Muscle layer of duodenum (tissue), 2 donors: ENCODE measurements around the gene TAS2R50.
"Not testable (repeated sequence)": the region's sequence is repeated elsewhere in the genome, so short reads cannot be mapped to it uniquely, and the experiment has no call there.

Experiments
- H3K27ac ChIP-seq: one replicate; pipeline ENCODE4 v1.7.0; 2013; ENCODE audit warnings: mild to moderate bottlenecking, low read length
- H3K27me3 ChIP-seq: one replicate; pipeline ENCODE4 v1.7.0; 2013; ENCODE audit warnings: low read depth, mild to moderate bottlenecking, control low read depth, low read length
- H3K36me3 ChIP-seq, 2 donors: one replicate each; pipeline ENCODE4 v1.7.0; 2013; ENCODE audit warnings: low read length in 2 of 2, control low read depth in 1 of 2, mild to moderate bottlenecking in 1 of 2; ENCODE audit not compliant: insufficient read depth in 2 of 2, control insufficient read depth in 1 of 2
- H3K4me1 ChIP-seq, 2 donors: one replicate each; pipeline ENCODE4 v1.7.0; 2013; ENCODE audit warnings: low read length in 2 of 2, mild to moderate bottlenecking in 2 of 2, control low read depth in 1 of 2, moderate library complexity in 1 of 2; ENCODE audit not compliant: insufficient read depth in 2 of 2, control insufficient read depth in 1 of 2
- H3K4me3 ChIP-seq, 2 donors: one replicate each; pipeline ENCODE4 v1.7.0; 2013; ENCODE audit warnings: low read length in 2 of 2, low read depth in 1 of 2, mild to moderate bottlenecking in 1 of 2
- H3K9me3 ChIP-seq, 2 donors: one replicate each; pipeline ENCODE4 v1.7.0; 2013; ENCODE audit warnings: low read length in 2 of 2, control low read depth in 1 of 2, mild to moderate bottlenecking in 1 of 2; ENCODE audit not compliant: control insufficient read depth in 1 of 2
- donor health status: healthy.

Gene TAS2R50, protein sequence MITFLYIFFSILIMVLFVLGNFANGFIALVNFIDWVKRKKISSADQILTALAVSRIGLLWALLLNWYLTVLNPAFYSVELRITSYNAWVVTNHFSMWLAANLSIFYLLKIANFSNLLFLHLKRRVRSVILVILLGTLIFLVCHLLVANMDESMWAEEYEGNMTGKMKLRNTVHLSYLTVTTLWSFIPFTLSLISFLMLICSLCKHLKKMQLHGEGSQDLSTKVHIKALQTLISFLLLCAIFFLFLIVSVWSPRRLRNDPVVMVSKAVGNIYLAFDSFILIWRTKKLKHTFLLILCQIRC

DNA sequence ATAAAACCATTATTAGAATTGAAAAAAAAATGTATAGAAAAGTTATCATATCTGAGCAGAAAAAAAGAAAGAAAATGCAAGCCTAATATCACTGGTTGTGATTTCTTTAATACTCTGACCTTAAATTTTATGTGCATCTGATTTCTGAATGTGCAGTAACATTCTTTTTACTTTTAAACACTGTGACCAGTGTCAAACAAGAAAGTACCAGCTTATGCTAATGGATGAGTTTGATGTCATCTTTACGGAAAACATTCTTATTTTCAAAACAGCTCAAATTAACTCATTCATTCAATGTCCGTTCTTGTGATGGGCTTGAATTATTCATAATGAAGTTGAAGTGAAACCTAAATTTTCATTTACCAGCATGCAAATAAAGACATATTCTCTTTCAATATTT, at the start of gene TAS2R50:
TSS of gene TAS2R50 (minus strand) at position 101 of the 400 bp plus-strand sequence. CDS start at position 49, 52 bp downstream.
- H3K36me3 ChIP-seq: no peaks in the 10 kb centered on the region
- H3K27me3 ChIP-seq: no peaks in the 10 kb centered on the region
- no peaks in the 10 kb centered on the region for H3K4me1 ChIP-seq
- H3K9me3 ChIP-seq: no peaks in the 10 kb centered on the region
- no peak within 1 kb of the TSS for H3K27ac ChIP-seq
- H3K4me3 ChIP-seq: no peak within 1 kb of the TSS

GRCh38 chr12:11033959-11034358, 47.2 kb upstream of the TAS2R50 start:
- not testable (repeated sequence) for H3K36me3 ChIP-seq, H3K9me3 ChIP-seq, H3K27me3 ChIP-seq, H3K27ac ChIP-seq, H3K4me1 ChIP-seq, H3K4me3 ChIP-seq

GRCh38 chr12:11031307-11031706, 44.6 kb upstream of the TAS2R50 start, which contains the start of gene TAS2R31:
TSS of gene TAS2R31 (minus strand) at chr12:11031407. CDS start at chr12:11031335, 72 bp downstream.
- Histone ChIP-seq H3K27ac (no peak within 1 kb of the TSS), H3K27me3 (no peaks in the 10 kb centered on the region), H3K4me3 (no peak within 1 kb of the TSS), H3K4me1 (no peaks in the 10 kb centered on the region), H3K9me3 (no peaks in the 10 kb centered on the region), H3K36me3 (no peaks in the 10 kb centered on the region)

GRCh38 chr12:11026118-11026517, 39.4 kb upstream of the TAS2R50 start:
- Histone ChIP-seq H3K27ac (no peak overlapping the region), H3K36me3 (peaks cover 4 to 7% of the 10 kb centered on the region in 2 donors), H3K9me3 (no peaks in the 10 kb centered on the region), H3K4me1 (no peaks in the 10 kb centered on the region), H3K27me3 (no peaks in the 10 kb centered on the region), H3K4me3 (no peak overlapping the region)

- Histone ChIP-seq H3K27me3 (no peaks in the 10 kb centered on the region), H3K36me3 (peaks cover 4 to 7% of the 10 kb centered on the region in 2 donors), H3K4me3 (no peak overlapping the region), H3K9me3 (no peaks in the 10 kb centered on the region), H3K4me1 (no peaks in the 10 kb centered on the region), H3K27ac (no peak overlapping the region)
Measured at GRCh38 chr12:11023387-11023786, 36.7 kb upstream of the TAS2R50 start.

- Histone ChIP-seq H3K4me1 (no peaks in the 10 kb centered on the region), H3K4me3 (no peak within 1 kb of the TSS), H3K9me3 (no peaks in the 10 kb centered on the region), H3K36me3 (peaks cover 4 to 7% of the 10 kb centered on the region in 2 donors), H3K27me3 (no peaks in the 10 kb centered on the region), H3K27ac (no peak within 1 kb of the TSS)
Measured at GRCh38 chr12:11022520-11022919, 35.8 kb upstream of the TAS2R50 start, which contains the start of gene TAS2R19. TSS of gene TAS2R19 (minus strand) at chr12:11022620. CDS start at chr12:11022571, 49 bp downstream.

- no peaks in the 10 kb centered on the region for H3K27me3 ChIP-seq
- no peaks in the 10 kb centered on the region for H3K4me1 ChIP-seq
- no peaks in the 10 kb centered on the region for H3K9me3 ChIP-seq
- H3K36me3 ChIP-seq: no peaks in the 10 kb centered on the region
- H3K4me3 ChIP-seq: no peak overlapping the region
- no peak overlapping the region for H3K27ac ChIP-seq
Measured at GRCh38 chr12:11016937-11017336, 30.2 kb upstream of the TAS2R50 start.

GRCh38 chr12:11015775-11016430, 29.2 kb upstream of the TAS2R50 start:
- Histone ChIP-seq H3K4me3 (no peak overlapping the region), H3K4me1 (no peaks in the 10 kb centered on the region), H3K9me3 (no peaks in the 10 kb centered on the region), H3K36me3 (no peaks in the 10 kb centered on the region), H3K27ac (no peak overlapping the region), H3K27me3 (no peaks in the 10 kb centered on the region)

GRCh38 chr12:11014234-11014633, 27.5 kb upstream of the TAS2R50 start:
- Histone ChIP-seq H3K4me1 (no peaks in the 10 kb centered on the region), H3K27me3 (no peaks in the 10 kb centered on the region), H3K36me3 (no peaks in the 10 kb centered on the region), H3K9me3 (no peaks in the 10 kb centered on the region), H3K4me3 (no peak overlapping the region), H3K27ac (no peak overlapping the region)

DNA sequence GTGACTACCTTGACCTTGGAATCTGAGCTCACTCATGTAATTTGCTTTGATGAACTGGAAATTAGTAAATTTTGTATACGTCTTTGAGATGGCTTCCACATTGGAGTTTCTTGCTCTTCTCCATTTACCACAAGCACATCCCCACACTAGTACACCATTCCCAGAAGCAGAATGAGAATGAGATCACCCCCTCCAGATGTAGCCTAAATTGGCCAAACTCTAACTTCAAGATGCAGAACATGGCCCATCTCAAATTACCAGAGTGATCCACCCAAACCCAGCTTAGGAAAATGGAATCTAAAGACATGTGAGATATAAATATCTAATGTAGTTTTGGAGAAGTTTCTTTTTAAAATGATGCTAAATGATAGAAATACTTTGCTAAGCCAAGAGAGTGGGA, 20.9 kb upstream of the TAS2R50 start:
- Histone ChIP-seq H3K4me1 (no peaks in the 10 kb centered on the region), H3K9me3 (no peaks in the 10 kb centered on the region), H3K27me3 (no peaks in the 10 kb centered on the region), H3K36me3 (no peaks in the 10 kb centered on the region), H3K27ac (no peak overlapping the region), H3K4me3 (no peak overlapping the region)

GRCh38 chr12:10998204-10998603, 11.5 kb upstream of the TAS2R50 start, which contains the start of gene TAS2R20:
TSS of gene TAS2R20 (minus strand) at chr12:10998304. CDS start at chr12:10997875, 429 bp downstream.
- Histone ChIP-seq H3K9me3 (no peaks in the 10 kb centered on the region), H3K4me3 (no peak within 1 kb of the TSS), H3K27me3 (no peaks in the 10 kb centered on the region), H3K36me3 (peaks cover 0 to 8% of the 10 kb centered on the region in 2 donors), H3K4me1 (no peaks in the 10 kb centered on the region), H3K27ac (no peak within 1 kb of the TSS)
